Left ventricle myocardium superior (tissue), 1 donor: ENCODE measurements around the gene FXYD5. TPM values are rescaled to one million over a fixed set of nuclear protein-coding genes. Genes with fewer than 3 reads are reported as not detected.

Experiments used
- total RNA-seq: library from RNA; stranded (reverse); fragmentation: NEBNext Ultra II Directional; extraction: Animal tissue kit (Norgen Biotek cat#: 25700); gene quantifications from one replicate; pipeline ENCODE4 v1.2.1, GENCODE V29; 2021
- donor health status: DM: no; HTN: yes; CAD: no; lungs with severe emphysema.

The FXYD5 gene
- total RNA-seq, 1 donor from 2014 or later, result 21.2 TPM

Other genes starting within 250 kb of the FXYD5 start
- gene ZNF30, start 227.8 kb upstream of the FXYD5 start, total RNA-seq, result 3.7 TPM
- 3.4 TPM for gene ZNF792, start 190.5 kb upstream of the FXYD5 start, total RNA-seq
- 30.6 TPM for gene GRAMD1A, start 154.4 kb upstream of the FXYD5 start, total RNA-seq
- gene SCN1B, start 124.3 kb upstream of the FXYD5 start, total RNA-seq, result 45.7 TPM
- 9.8 TPM for gene HPN, start 113.0 kb upstream of the FXYD5 start, total RNA-seq
- 3.1 TPM for gene FXYD3, start 38.9 kb upstream of the FXYD5 start, total RNA-seq
- gene LGI4, start 19.7 kb upstream of the FXYD5 start, total RNA-seq, result 9.0 TPM
- gene FXYD1, start 15.9 kb upstream of the FXYD5 start, total RNA-seq, result 489 TPM
- gene FXYD7, start 11.5 kb upstream of the FXYD5 start, total RNA-seq, result not detected
- not detected for gene FAM187B, start 74.0 kb downstream of the FXYD5 start, total RNA-seq
- gene LSR, start 94.3 kb downstream of the FXYD5 start, total RNA-seq, result 6.1 TPM
- gene USF2, start 114.2 kb downstream of the FXYD5 start, total RNA-seq, result 170 TPM
- gene HAMP, start 127.8 kb downstream of the FXYD5 start, total RNA-seq, result not detected
- not detected for gene MAG, start 137.4 kb downstream of the FXYD5 start, total RNA-seq
- gene CD22, start 174.5 kb downstream of the FXYD5 start, total RNA-seq, result 0.52 TPM
- gene FFAR1, start 193.2 kb downstream of the FXYD5 start, total RNA-seq, result not detected
- not detected for gene FFAR3, start 203.7 kb downstream of the FXYD5 start, total RNA-seq
- gene GPR42, start 216.3 kb downstream of the FXYD5 start, total RNA-seq, result not detected